Muscle layer of duodenum (tissue), 2 donors: ENCODE results near the gene HSPBP1.
"Not testable (repeated sequence)": the region's sequence is repeated elsewhere in the genome, so short reads cannot be mapped to it uniquely, and the experiment has no call there.

Source experiments
- H3K27ac ChIP-seq: one replicate; pipeline ENCODE4 v1.7.0; 2013; ENCODE audit warnings: mild to moderate bottlenecking, low read length
- H3K27me3 ChIP-seq: one replicate; pipeline ENCODE4 v1.7.0; 2013; ENCODE audit warnings: low read depth, mild to moderate bottlenecking, control low read depth, low read length
- H3K36me3 ChIP-seq, 2 donors: one replicate each; pipeline ENCODE4 v1.7.0; 2013; ENCODE audit warnings: low read length in 2 of 2, control low read depth in 1 of 2, mild to moderate bottlenecking in 1 of 2; ENCODE audit not compliant: insufficient read depth in 2 of 2, control insufficient read depth in 1 of 2
- H3K4me1 ChIP-seq, 2 donors: one replicate each; pipeline ENCODE4 v1.7.0; 2013; ENCODE audit warnings: low read length in 2 of 2, mild to moderate bottlenecking in 2 of 2, control low read depth in 1 of 2, moderate library complexity in 1 of 2; ENCODE audit not compliant: insufficient read depth in 2 of 2, control insufficient read depth in 1 of 2
- H3K4me3 ChIP-seq, 2 donors: one replicate each; pipeline ENCODE4 v1.7.0; 2013; ENCODE audit warnings: low read length in 2 of 2, low read depth in 1 of 2, mild to moderate bottlenecking in 1 of 2
- H3K9me3 ChIP-seq, 2 donors: one replicate each; pipeline ENCODE4 v1.7.0; 2013; ENCODE audit warnings: low read length in 2 of 2, control low read depth in 1 of 2, mild to moderate bottlenecking in 1 of 2; ENCODE audit not compliant: control insufficient read depth in 1 of 2
- donor health status: healthy.

The HSPBP1 gene

GRCh38 chr19:55229145-55229788, 50.6 kb downstream of the HSPBP1 start:
- no peak overlapping the region for H3K27ac ChIP-seq
- H3K4me1 ChIP-seq = peaks cover 0 to 16% of the 10 kb centered on the region in 2 donors
- H3K36me3 ChIP-seq = peaks cover 9 to 67% of the 10 kb centered on the region in 2 donors
- H3K4me3 ChIP-seq = no peak overlapping the region
- no peaks in the 10 kb centered on the region for H3K27me3 ChIP-seq
- H3K9me3 ChIP-seq = no peaks in the 10 kb centered on the region

- Histone ChIP-seq H3K4me3 (no peak within 1 kb of the TSS), H3K36me3 (peaks cover 6 to 68% of the 10 kb centered on the region in 2 donors), H3K9me3 (no peaks in the 10 kb centered on the region), H3K27me3 (no peaks in the 10 kb centered on the region), H3K27ac (no peak within 1 kb of the TSS), H3K4me1 (peaks cover 0 to 16% of the 10 kb centered on the region in 2 donors)
These were observed 51.4 kb downstream of the HSPBP1 start, which contains the start of gene TMEM86B for GRCh38 chr19:55228403-55229031. Gene TMEM86B, minus strand, starts transcription at chr19:55228763. Its CDS starts 22 bp downstream, at chr19:55228741.

GRCh38 chr19:55228015-55228391, 51.9 kb downstream of the HSPBP1 start:
- peaks cover 10 to 66% of the 10 kb centered on the region in 2 donors for H3K36me3 ChIP-seq
- no peak overlapping the region for H3K4me3 ChIP-seq
- peaks cover 0 to 16% of the 10 kb centered on the region in 2 donors for H3K4me1 ChIP-seq
- no peak overlapping the region for H3K27ac ChIP-seq
- H3K9me3 ChIP-seq = no peaks in the 10 kb centered on the region
- no peaks in the 10 kb centered on the region for H3K27me3 ChIP-seq

GRCh38 chr19:55227241-55228014, 52.5 kb downstream of the HSPBP1 start:
- Histone ChIP-seq H3K36me3 (peaks cover 10 to 61% of the 10 kb centered on the region in 2 donors), H3K9me3 (no peaks in the 10 kb centered on the region), H3K27me3 (no peaks in the 10 kb centered on the region), H3K4me3 (no peak overlapping the region), H3K27ac (no peak overlapping the region), H3K4me1 (peaks cover 0 to 16% of the 10 kb centered on the region in 2 donors)

- Histone ChIP-seq H3K36me3 (peaks cover 8 to 54% of the 10 kb centered on the region in 2 donors), H3K27ac (no peak overlapping the region), H3K27me3 (no peaks in the 10 kb centered on the region), H3K9me3 (no peaks in the 10 kb centered on the region), H3K4me3 (no peak overlapping the region), H3K4me1 (peaks cover 0 to 16% of the 10 kb centered on the region in 2 donors)
These were observed 53.1 kb downstream of the HSPBP1 start for GRCh38 chr19:55226788-55227187.

- H3K27me3 ChIP-seq = no peaks in the 10 kb centered on the region
- no peak overlapping the region for H3K27ac ChIP-seq
- no peak overlapping the region for H3K4me3 ChIP-seq
- no peaks in the 10 kb centered on the region for H3K9me3 ChIP-seq
- H3K36me3 ChIP-seq = peaks cover 7 to 49% of the 10 kb centered on the region in 2 donors
- peaks cover 0 to 16% of the 10 kb centered on the region in 2 donors for H3K4me1 ChIP-seq
These were observed 53.6 kb downstream of the HSPBP1 start for GRCh38 chr19:55226273-55226672.

GRCh38 chr19:55225415-55225958, 54.4 kb downstream of the HSPBP1 start:
- Histone ChIP-seq H3K27me3 (no peaks in the 10 kb centered on the region), H3K4me1 (peaks cover 0 to 16% of the 10 kb centered on the region in 2 donors), H3K27ac (no peak overlapping the region), H3K36me3 (peaks cover 4 to 42% of the 10 kb centered on the region in 2 donors), H3K4me3 (no peak overlapping the region), H3K9me3 (peaks cover 0 to 2% of the 10 kb centered on the region in 2 donors)

- peaks cover 0 to 16% of the 10 kb centered on the region in 2 donors for H3K4me1 ChIP-seq
- H3K27ac ChIP-seq, H3K9me3 ChIP-seq, H3K4me3 ChIP-seq, H3K27me3 ChIP-seq: not testable (repeated sequence)
- H3K36me3 ChIP-seq = peaks cover 4 to 36% of the 10 kb centered on the region in 2 donors
These were observed 55.1 kb downstream of the HSPBP1 start for GRCh38 chr19:55224679-55225414.

- peaks cover 0 to 16% of the 10 kb centered on the region in 2 donors for H3K4me1 ChIP-seq
- peaks cover 4 to 29% of the 10 kb centered on the region in 2 donors for H3K36me3 ChIP-seq
- H3K4me3 ChIP-seq = no peak overlapping the region
These were observed 55.8 kb downstream of the HSPBP1 start for GRCh38 chr19:55224038-55224665.

GRCh38 chr19:55223291-55224037, 56.4 kb downstream of the HSPBP1 start:
- Histone ChIP-seq H3K27me3 (no peaks in the 10 kb centered on the region), H3K9me3 (peaks cover 0 to 3% of the 10 kb centered on the region in 2 donors), H3K36me3 (peaks cover 4 to 26% of the 10 kb centered on the region in 2 donors), H3K4me1 (peaks cover 0 to 10% of the 10 kb centered on the region in 2 donors), H3K4me3 (no peak overlapping the region), H3K27ac (no peak overlapping the region)

More at GRCh38 chr19:55224038-55224665, 55.8 kb downstream of the HSPBP1 start:
- Histone ChIP-seq H3K9me3 (peaks cover 0 to 3% of the 10 kb centered on the region in 2 donors), H3K27ac (no peak overlapping the region), H3K27me3 (no peaks in the 10 kb centered on the region)
